HG02885 (cell line): Measurements from ENCODE around the gene SAMD10.

ENCODE experiments used
- ATAC-seq: cut with Tn5 transposase; IDR thresholded peaks from one replicate; pipeline ENCODE4 v1.9.1; 2021; ENCODE audit warnings: mild to moderate bottlenecking; ENCODE audit not compliant: unreplicated experiment, poor library complexity

SAMD10 gene

DNA sequence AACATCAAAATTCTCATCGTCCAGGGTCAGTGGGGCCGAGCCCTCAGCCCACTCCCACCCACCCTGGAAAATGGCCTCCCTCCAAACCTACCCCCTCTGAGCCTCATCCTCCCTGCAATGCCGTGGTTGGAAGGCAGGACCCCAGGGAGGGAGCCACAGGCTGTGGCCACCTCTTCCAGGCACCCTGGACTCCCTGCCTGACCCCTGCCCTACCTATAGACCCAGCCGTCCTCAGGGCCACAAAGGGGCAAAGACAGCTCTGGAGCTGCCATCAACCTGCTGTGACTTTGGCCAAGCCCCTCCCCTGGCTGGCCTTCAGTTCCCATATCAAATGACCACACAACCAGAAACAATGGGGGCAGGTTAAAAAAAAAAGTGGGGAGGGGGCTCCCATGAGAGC is 21.0 kb downstream of the SAMD10 start:
- ATAC-seq = no peak

- no peak for ATAC-seq
Observed at GRCh38 chr20:63957690-63958441, 21.6 kb downstream of the SAMD10 start.

- peak; percentile 25 for ATAC-seq
Observed at GRCh38 chr20:63957004-63957689, 22.3 kb downstream of the SAMD10 start.

DNA sequence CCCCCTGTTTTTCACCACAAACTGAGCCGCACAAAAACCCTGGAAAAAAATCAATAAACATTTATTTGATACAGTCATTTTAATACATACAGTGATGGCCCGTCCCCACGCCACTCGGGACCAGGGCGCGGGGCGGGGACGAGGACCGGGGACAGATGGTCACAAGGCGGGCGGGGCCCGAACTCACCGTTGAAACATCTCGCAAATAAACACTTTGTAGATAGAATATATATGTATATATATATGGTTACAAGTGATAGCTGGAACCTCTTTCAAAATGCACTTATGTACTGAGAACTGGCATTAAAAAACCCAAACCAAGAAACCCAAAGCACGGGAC is 22.8 kb downstream of the SAMD10 start:
- ATAC-seq = no peak

DNA sequence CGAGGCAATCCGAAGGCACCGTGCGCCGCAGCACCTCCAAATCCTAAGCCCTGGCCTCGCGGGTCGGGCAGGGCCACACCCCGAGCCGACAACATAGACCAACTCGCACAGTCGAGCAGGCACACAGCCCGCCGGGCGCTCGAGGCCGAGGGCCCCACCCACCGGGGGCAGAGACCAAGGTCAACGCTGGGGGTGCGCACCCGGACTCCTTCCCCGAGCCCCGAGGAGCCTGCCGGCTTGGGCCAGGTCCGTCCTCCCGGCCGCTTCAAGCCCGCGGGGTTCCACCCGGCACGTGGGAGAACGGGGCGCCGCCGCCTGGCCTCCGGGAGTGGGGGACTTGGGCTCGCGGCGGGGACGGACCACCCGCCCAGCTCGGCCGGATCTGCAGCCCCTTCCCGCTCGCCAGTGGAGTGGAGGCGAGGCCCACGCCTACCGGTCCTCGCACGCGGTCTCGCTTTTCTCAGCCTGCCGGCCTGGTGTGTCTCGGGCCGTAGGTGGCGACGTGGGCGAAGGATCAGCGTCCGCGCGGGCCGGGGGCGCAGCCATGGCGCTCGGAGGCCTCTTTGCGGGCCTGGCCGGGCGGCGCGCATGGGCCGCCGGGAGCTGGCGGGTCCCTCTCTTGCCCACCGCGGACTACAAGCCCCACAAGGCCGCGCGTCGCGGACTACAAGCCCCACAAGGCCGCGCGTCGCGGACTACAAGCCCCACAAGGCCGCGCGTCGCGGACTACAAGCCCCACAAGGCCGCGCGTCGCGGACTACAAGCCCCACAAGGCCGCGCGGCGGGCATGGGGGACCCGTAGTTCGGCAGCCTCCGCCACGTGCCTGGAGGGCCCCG is 23.4 kb downstream of the SAMD10 start, which contains the start of gene UCKL1:
Gene UCKL1, minus strand, starts transcription at position 590 of the 837 bp plus-strand sequence. Its CDS starts 44 bp downstream, at position 546.
- ATAC-seq = peak; percentile 79

GRCh38 chr20:63955281-63955826 is 24.1 kb downstream of the SAMD10 start:
- ATAC-seq = no peak

GRCh38 chr20:63953764-63954429 is 25.5 kb downstream of the SAMD10 start:
- no peak for ATAC-seq

DNA sequence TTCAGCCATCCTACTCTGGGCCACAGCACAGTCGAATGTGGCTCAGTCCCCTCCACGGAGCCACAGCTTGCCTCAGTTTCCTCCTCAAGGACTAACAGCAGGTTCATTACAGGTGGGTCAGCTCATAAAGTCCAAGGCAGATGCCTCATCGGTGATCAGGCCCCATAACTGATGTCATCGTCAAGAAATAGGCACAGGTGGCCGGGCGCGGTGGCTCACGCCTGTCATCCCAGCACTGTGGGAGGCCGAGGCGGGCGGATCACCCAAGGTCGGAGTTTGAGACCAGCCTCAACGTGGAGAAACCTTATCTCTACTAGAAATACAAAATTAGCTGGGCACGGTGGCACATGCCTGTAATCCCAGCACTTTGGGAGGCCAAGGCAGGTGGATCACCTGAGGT is 26.7 kb downstream of the SAMD10 start:
- no peak for ATAC-seq

DNA sequence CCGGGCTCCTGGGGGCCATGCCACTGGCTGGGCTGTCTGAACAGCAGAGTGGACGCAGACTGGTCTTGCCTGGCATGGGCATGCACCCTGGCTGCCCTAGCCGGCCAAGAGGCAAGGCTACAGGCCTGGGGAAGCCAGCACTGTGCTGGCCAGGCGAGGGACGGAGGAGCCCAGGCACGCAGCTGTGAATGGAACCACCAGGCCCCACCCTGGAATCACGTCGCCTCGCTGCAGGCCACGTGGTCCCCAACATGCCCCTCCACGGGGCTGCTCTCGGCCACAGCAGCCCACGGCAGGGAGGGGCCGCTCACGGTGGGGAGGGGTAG is 27.3 kb downstream of the SAMD10 start:
- no peak for ATAC-seq

- no peak for ATAC-seq
Observed at GRCh38 chr20:63951398-63952209, 27.8 kb downstream of the SAMD10 start.

- no peak for ATAC-seq
Observed at GRCh38 chr20:63950701-63951397, 28.6 kb downstream of the SAMD10 start.

- ATAC-seq = no peak
Observed at GRCh38 chr20:63947638-63948456, 31.6 kb downstream of the SAMD10 start.

GRCh38 chr20:63946986-63947637 is 32.3 kb downstream of the SAMD10 start:
- no peak for ATAC-seq

DNA sequence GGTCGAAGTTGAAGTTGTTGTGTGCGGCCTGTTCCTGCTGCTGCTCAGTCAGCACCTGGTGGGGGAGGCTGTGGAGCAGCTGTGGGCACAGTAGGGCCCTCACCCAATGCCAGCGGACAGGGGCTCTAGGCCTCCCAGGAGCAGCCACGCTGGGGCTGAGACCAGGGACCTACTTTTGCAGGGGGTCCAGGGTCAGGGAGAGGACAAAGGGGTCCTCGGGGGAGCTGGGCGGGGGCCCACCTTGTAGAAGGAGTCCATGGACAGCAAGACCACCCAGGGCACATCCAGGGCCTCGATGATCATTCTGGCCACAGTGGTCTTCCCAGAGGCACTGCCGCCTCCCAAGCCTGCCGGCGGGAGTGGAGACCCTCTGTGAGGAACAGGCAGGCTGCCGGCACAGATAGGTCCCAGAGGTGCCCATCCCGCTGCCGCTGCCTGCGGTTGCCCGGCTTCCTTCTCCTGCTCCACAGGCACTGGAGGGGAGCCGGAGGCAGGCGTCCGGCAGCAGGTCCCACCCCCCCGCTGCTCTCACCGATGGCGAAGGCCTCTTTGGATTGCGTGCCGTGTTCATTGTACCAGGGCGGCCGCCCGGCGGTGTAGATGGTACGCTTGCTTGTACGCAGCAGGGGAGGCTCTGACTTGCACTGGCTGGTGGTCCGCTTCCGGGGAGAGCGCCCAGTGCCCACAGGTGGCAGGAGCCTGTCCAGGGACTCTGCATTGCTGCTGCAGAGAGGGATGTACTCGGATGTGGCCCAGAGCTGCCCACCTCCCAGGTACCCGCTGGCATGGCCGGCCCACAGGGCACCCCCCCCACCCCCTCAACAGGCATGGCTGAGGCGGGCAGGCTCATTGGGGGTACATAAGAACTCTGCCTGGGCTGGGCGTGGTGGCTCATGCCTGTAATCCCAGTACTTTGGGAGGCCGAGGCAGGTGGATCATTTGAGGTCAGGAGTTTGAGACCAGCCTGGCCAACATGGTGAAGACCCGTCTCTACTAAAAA is 33.2 kb downstream of the SAMD10 start:
- no peak for ATAC-seq

DNA sequence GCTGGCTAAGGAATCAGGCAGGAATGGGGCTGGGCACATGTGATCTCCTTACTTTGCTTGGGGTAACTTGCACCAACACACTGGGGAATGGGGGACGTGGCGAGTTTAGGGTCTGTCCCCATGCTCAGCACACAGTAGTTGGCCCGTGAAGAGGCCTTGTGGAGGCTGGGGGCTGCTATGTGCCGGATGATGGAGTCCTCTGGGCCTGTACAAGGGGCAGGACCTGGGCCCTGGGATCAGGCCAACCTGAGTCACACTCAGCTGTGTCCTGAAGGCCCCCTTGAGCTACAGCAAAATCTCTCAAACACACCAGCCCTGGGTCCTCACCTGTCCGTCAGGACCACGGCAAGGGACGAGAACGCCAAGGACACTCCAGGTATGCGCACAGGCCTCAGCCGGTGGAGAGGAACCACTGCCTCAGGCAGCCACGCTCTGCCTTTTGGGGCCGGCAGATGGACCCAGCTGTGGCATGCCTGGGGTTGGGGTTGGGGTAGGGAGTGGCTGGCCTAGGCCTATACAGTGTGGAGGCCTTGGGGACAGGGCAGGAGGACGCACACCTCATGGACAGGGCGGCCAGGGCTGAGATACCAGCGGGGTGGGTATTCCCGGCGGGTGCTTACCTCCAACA is 34.3 kb downstream of the SAMD10 start:
- ATAC-seq = no peak
